Stimulated activated CD8-positive, alpha-beta memory T cell treated with anti-CD3 and anti-CD28 coated beads, Interleukin-12 subunit alpha, Interleukin-12 subunit beta, amount 100 ng/mL, for 24 hours (primary cell): Measurements from ENCODE around the gene ALDH16A1.

Experiments used
- DNase-seq: peaks from one replicate; pipeline ENCODE4 v3.0.0-alpha.2; 2020; ENCODE audit errors: extremely low read depth

The ALDH16A1 gene

GRCh38 chr19:49512970-49513745 lies 60.1 kb downstream of the ALDH16A1 start:
- no peak for DNase-seq

DNA sequence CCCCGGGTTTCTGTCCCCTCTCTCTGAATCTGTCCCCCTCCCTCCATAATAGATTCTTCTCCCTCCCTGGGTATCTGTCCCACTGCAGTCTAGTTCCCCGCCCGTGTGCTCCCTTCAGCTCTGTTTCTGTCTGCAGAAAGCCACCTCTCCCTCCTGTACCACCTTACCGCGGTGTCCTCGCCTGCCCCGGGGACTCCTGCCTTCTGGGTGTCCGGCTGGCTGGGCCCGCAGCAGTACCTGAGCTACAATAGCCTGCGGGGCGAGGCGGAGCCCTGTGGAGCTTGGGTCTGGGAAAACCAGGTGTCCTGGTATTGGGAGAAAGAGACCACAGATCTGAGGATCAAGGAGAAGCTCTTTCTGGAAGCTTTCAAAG lies 60.7 kb downstream of the ALDH16A1 start:
- DNase-seq: no peak

- no peak for DNase-seq
Observed at GRCh38 chr19:49514151-49514550, 61.1 kb downstream of the ALDH16A1 start.

DNA sequence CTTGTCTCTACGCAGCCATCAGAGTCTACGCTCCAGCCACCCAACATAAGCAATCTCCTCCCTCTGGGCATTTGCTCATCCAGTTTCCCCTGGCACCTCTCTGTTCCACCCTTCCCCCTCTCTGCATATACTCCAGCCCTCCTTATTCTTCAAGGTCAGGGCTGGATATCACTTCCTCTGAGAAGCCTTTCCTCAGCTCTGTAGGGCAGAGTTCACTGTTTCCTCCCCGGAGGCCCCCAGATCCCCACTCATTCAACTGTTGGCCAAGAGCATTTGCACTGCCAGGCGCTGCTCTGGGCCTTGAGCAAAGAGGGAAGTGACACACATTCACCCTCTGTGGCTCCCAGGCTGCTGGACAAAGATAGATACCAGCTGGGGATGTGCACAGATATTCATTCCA lies 62.7 kb downstream of the ALDH16A1 start:
- no peak for DNase-seq

DNA sequence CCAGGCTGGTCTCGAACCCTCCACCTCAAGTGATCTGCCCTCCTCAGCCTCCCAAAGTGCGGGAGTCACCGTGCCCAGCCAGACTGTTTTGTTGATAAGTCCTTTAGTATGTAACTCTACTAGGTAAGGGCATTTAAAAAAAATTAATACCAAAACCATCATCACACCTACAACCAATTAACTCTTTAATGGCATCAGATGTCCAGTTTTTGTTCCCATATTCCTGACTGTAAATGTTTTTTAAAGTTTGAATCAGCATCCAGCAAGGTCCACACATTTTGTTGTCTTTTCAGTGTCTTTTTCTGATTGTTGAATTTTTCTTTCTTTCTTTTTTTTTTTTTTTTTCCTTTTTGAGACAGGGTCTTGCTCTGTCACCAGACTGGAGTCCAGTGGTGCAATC lies 65.0 kb downstream of the ALDH16A1 start:
- DNase-seq: no peak
